Kidney (tissue), 14 donors: ENCODE data around the gene LITAF. TPM values are rescaled to one million over a fixed set of nuclear protein-coding genes. Genes with fewer than 3 reads are reported as not detected.

ENCODE experiments used
- DNase-seq, 5 donors: peaks; one replicate each; pipeline ENCODE4 v3.0.0-alpha.2; 2013 to 2020
- FAIRE-seq: peaks from 2 replicates; lab custom pipeline; 2012; peaks lifted over from hg19 to GRCh38; lab: Jason Lieb, UNC
- H3K27ac ChIP-seq, 2 donors: one replicate each; pipeline ENCODE4 v1.7.0; 2013; ENCODE audit warnings: low read depth in 2 of 2, low read length in 2 of 2, inconsistent platforms in 1 of 2
- H3K27me3 ChIP-seq: one replicate; pipeline ENCODE4 v1.7.1; 2013; ENCODE audit warnings: low read length, inconsistent platforms; ENCODE audit not compliant: control insufficient read depth, insufficient read depth
- H3K36me3 ChIP-seq, 3 donors: one replicate each; pipeline versions ENCODE4 v1.7.0 to v1.7.1; 2013; ENCODE audit warnings: low read length in 3 of 3, control low read depth in 1 of 3, inconsistent platforms in 1 of 3; ENCODE audit not compliant: insufficient read depth in 3 of 3, control insufficient read depth in 2 of 3
- H3K4me1 ChIP-seq, 3 donors: one replicate each; pipeline versions ENCODE4 v1.7.0 to v1.7.1; 2013; ENCODE audit warnings: low read length in 3 of 3, inconsistent platforms in 1 of 3, low read depth in 1 of 3; ENCODE audit not compliant: control insufficient read depth in 2 of 3, insufficient read depth in 2 of 3
- H3K4me3 ChIP-seq, 3 donors: one replicate each; pipeline versions ENCODE4 v1.7.0 to v1.8.1; 2013; ENCODE audit warnings: low read length in 3 of 3, control low read depth in 1 of 3, inconsistent platforms in 1 of 3
- H3K9ac ChIP-seq, 3 donors: one replicate each; pipeline versions ENCODE4 v1.7.0 to v1.7.1; 2013; ENCODE audit warnings: low read length in 3 of 3, control low read depth in 1 of 3, inconsistent platforms in 1 of 3
- H3K9me3 ChIP-seq, 3 donors: one replicate each; pipeline versions ENCODE4 v1.7.0 to v1.7.1; 2013; ENCODE audit warnings: low read length in 3 of 3, control low read depth in 1 of 3, inconsistent platforms in 1 of 3; ENCODE audit not compliant: control insufficient read depth in 2 of 3, insufficient read depth in 1 of 3
- CTCF ChIP-seq: IDR thresholded peaks from 3 replicates; pipeline ENCODE4 v1.5.1; 2012; ENCODE audit warnings: mild to moderate bottlenecking, moderate library complexity, borderline replicate concordance; ENCODE audit not compliant: insufficient read depth; ENCODE audit errors: extremely low read depth
- intact Hi-C: fragments of 100-400 bp; cut with DNase I; formaldehyde crosslinking; loops from one replicate; pipeline ENCODE4 v1.11.1; 2022
- polyA plus RNA-seq: library from polyadenylated mRNA; stranded (reverse); fragments of 350-450 nt; fragmentation: Illumina TruSeq; extraction: RNeasy Lipid Tissue Mini Kit (QIAGEN cat#74804); gene quantifications from one replicate; pipeline ENCODE4 v1.2.3, GENCODE V29; 2014; ENCODE audit warnings: low read depth, low replicate concordance; ENCODE audit not compliant: insufficient read depth
- total RNA-seq: library from RNA; stranded (reverse); fragmentation: NEBNext Ultra II Directional; extraction: Animal tissue kit (Norgen Biotek cat#: 25700); gene quantifications from one replicate; pipeline ENCODE4 v1.2.1, GENCODE V29; 2021
- donor health status: control.
- donor health status: control.
- donor health status: control.
- donor health status: control.
- donor health status: control.
- donor health status: DM: yes; HTN: yes; CAD: no.
- donor health status: Normal renal cell carcinoma (clear cell type).

LITAF gene
- total and polyA plus RNA-seq, 2 donors from 2014 or later = 121 to 171 TPM

- Histone ChIP-seq H3K36me3 (no peaks in the 10 kb centered on the region), H3K9me3 (no peaks in the 10 kb centered on the region), H3K27ac (no peak overlapping the region), H3K4me3 (no peak overlapping the region), H3K27me3 (no peaks in the 10 kb centered on the region), H3K4me1 (no peaks in the 10 kb centered on the region), H3K9ac (no peak overlapping the region)
- TF ChIP-seq CTCF = no peak
- DNase-seq (no peak), FAIRE-seq (no peak)
- intact Hi-C loops = no loop called here
These were observed 83.2 kb downstream of the LITAF start for GRCh38 chr16:11503566-11503965.

- Histone ChIP-seq H3K9me3 (no peaks in the 10 kb centered on the region), H3K9ac (no peak overlapping the region), H3K27me3 (no peaks in the 10 kb centered on the region), H3K36me3 (no peaks in the 10 kb centered on the region), H3K4me3 (no peak overlapping the region), H3K27ac (no peak overlapping the region), H3K4me1 (peaks cover 0 to 3% (median 1%) of the 10 kb centered on the region in 3 donors)
- FAIRE-seq (no peak), DNase-seq (no peak)
- intact Hi-C loops = no loop called here
- no peak for TF ChIP-seq CTCF
These were observed 84.5 kb downstream of the LITAF start for GRCh38 chr16:11502239-11502638.

GRCh38 chr16:11501632-11502031 lies 85.1 kb downstream of the LITAF start:
- TF ChIP-seq CTCF = no peak
- peaks cover 4 to 8% (median 7%) of the 10 kb centered on the region in 3 donors for H3K4me1 ChIP-seq
- H3K27me3 ChIP-seq = no peaks in the 10 kb centered on the region
- H3K4me3 ChIP-seq = no peak overlapping the region
- no peak for DNase-seq
- no peak for FAIRE-seq
- H3K27ac ChIP-seq = no peak overlapping the region
- H3K9me3 ChIP-seq = no peaks in the 10 kb centered on the region
- no peaks in the 10 kb centered on the region for H3K36me3 ChIP-seq
- no peak overlapping the region for H3K9ac ChIP-seq
- intact Hi-C loops = no loop called here
